GM08714 (cell line): ENCODE results near the gene LRRC4C.

Experiments
- H3K4me3 ChIP-seq: fragments of 200-500 bp; sonication (Bioruptor generic); 2 replicates; pipeline ENCODE4 v1.5.1; 2014; ENCODE audit warnings: mild to moderate bottlenecking, low read length, inconsistent platforms
- ZNF274 ChIP-seq: IDR thresholded peaks from 2 replicates; pipeline ENCODE4 v1.6.1; 2012; ENCODE audit warnings: mild to moderate bottlenecking, low read depth, low read length

LRRC4C gene

GRCh38 chr11:41222236-41222635 lies 237.2 kb downstream of the LRRC4C start:
- no peak for TF ChIP-seq ZNF274
- no peak overlapping the region for H3K4me3 ChIP-seq

GRCh38 chr11:41206388-41206787 lies 253.1 kb downstream of the LRRC4C start:
- no peak for TF ChIP-seq ZNF274
- H3K4me3 ChIP-seq, result no peak overlapping the region

- no peak overlapping the region for H3K4me3 ChIP-seq
- TF ChIP-seq ZNF274, result no peak
Measured at GRCh38 chr11:41201156-41201555, 258.3 kb downstream of the LRRC4C start.

- H3K4me3 ChIP-seq, result no peak overlapping the region
- TF ChIP-seq ZNF274, result no peak
Measured at GRCh38 chr11:41190437-41191082, 268.9 kb downstream of the LRRC4C start.

- H3K4me3 ChIP-seq, result no peak overlapping the region
- TF ChIP-seq ZNF274, result no peak
Measured at GRCh38 chr11:41189701-41190436, 269.6 kb downstream of the LRRC4C start.

GRCh38 chr11:41177791-41178190 lies 281.7 kb downstream of the LRRC4C start:
- no peak for TF ChIP-seq ZNF274

GRCh38 chr11:41175304-41175972 lies 284.0 kb downstream of the LRRC4C start:
- no peak overlapping the region for H3K4me3 ChIP-seq
- TF ChIP-seq ZNF274, result no peak

More at GRCh38 chr11:41177791-41178190, 281.7 kb downstream of the LRRC4C start:
- H3K4me3 ChIP-seq, result no peak overlapping the region

- no peak overlapping the region for H3K4me3 ChIP-seq
- no peak for TF ChIP-seq ZNF274
Measured at GRCh38 chr11:41146326-41146725, 313.1 kb downstream of the LRRC4C start.

- no peak for TF ChIP-seq ZNF274
- H3K4me3 ChIP-seq, result no peak overlapping the region
Measured at GRCh38 chr11:41145420-41145819, 314.0 kb downstream of the LRRC4C start.

- no peak overlapping the region for H3K4me3 ChIP-seq
- no peak for TF ChIP-seq ZNF274
Measured at GRCh38 chr11:41134971-41135370, 324.5 kb downstream of the LRRC4C start.

GRCh38 chr11:41133023-41133422 lies 326.4 kb downstream of the LRRC4C start:
- no peak for TF ChIP-seq ZNF274
- H3K4me3 ChIP-seq, result no peak overlapping the region

GRCh38 chr11:41121600-41121999 lies 337.9 kb downstream of the LRRC4C start:
- no peak overlapping the region for H3K4me3 ChIP-seq
- no peak for TF ChIP-seq ZNF274

- no peak for TF ChIP-seq ZNF274
- H3K4me3 ChIP-seq, result no peak overlapping the region
Measured at GRCh38 chr11:41119484-41119883, 340.0 kb downstream of the LRRC4C start.

- TF ChIP-seq ZNF274, result no peak
Measured at GRCh38 chr11:41118521-41118920, 340.9 kb downstream of the LRRC4C start.

GRCh38 chr11:41116970-41117369 lies 342.5 kb downstream of the LRRC4C start:
- no peak overlapping the region for H3K4me3 ChIP-seq

More at GRCh38 chr11:41118521-41118920, 340.9 kb downstream of the LRRC4C start:
- H3K4me3 ChIP-seq, result no peak overlapping the region

More at GRCh38 chr11:41116970-41117369, 342.5 kb downstream of the LRRC4C start:
- no peak for TF ChIP-seq ZNF274
